GM21367 (cell line): Measurements from ENCODE around the gene THSD4.
"Not testable (repeated sequence)": the region's sequence is repeated elsewhere in the genome, so short reads cannot be mapped to it uniquely, and the experiment has no call there.

Experiments used
- ATAC-seq: cut with Tn5 transposase; IDR thresholded peaks from one replicate; pipeline ENCODE4 v1.9.1; 2021; ENCODE audit not compliant: unreplicated experiment

The THSD4 gene

DNA sequence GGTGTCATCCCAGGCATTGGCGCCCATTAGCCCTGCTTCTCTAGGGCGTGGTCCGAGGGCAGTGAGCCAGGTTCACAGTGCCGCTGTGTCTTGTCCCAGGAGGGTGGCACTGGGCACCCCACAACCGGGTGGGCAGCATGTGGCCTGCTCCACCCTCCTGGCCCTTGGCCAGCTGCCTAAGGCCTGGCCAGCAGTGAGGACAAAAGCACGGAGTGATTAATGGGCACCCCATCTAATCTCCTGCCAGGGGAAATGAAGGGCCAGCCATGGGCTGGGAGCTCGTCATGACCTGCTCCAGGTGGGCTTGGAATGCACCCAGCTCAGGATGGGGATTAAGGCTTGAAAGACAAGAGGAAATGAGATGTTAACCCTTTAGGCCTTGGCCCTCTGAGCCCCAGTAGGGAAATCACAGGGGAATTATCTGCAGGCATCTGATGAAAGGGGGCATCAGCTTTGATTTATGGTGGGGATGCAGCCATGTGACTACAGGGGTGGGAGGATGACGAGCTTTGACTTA is 5.2 kb downstream of the THSD4 start:
- ATAC-seq: no peak

DNA sequence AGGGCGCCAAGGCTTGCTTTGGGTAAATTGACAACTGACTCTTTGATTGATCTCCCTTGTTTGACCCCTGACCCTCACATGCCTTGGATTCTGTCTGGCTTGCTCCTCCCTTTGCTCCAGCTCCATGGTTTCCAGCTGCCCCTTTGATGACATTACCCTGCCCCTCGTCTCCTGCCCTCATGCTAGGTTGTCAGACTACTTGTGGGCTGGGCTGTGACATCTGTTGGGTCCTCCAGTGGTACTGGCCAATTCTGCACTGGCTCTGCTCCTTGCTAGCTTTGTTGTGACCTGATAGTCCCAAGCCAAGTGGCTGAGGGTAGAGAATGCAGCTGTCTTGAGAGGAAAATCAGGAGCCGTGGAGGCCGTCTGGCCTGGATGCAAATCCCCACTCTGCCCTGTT is 6.2 kb downstream of the THSD4 start:
- ATAC-seq: no peak

DNA sequence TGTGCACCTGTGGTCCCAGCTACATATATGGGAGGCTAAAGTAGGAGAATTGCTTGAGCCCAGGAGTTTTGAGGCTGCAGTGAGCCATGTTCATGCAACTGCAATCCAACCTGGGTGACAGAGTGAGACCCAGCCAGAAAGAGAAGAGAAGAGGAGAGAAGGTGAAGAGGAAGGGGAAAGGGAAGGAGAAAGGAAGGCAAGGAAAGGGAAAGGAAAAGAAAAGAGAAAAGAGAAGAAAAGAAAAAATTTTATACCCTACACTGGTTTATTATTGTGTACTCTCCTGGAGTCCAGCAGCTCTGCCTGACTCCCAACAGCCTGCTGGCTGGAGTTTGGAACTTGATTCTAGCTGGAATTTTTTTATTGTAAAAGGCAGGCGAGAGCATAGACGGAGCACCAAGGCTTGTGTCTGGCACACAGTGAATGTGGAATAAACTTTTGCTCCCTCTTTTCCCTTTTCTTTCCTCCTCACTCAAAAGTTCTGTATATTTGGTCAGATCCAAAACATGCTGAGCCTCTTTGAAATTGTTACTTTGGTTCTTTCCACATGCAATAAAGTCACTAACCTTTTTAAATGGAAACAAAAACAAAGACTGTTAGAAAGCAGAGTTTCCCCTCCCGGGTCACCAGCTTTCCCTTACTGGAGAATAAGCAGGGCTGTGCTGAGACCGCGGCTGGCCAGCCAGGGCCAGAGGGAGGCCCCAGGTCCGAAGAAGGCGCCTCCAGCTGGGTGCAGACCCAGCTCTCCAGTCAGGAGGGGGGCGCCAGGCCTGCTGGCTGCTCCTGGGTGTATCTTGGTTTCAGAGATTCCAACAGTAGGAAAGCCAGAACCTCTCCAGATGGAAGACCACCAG is 9.9 kb downstream of the THSD4 start:
- no peak for ATAC-seq

DNA sequence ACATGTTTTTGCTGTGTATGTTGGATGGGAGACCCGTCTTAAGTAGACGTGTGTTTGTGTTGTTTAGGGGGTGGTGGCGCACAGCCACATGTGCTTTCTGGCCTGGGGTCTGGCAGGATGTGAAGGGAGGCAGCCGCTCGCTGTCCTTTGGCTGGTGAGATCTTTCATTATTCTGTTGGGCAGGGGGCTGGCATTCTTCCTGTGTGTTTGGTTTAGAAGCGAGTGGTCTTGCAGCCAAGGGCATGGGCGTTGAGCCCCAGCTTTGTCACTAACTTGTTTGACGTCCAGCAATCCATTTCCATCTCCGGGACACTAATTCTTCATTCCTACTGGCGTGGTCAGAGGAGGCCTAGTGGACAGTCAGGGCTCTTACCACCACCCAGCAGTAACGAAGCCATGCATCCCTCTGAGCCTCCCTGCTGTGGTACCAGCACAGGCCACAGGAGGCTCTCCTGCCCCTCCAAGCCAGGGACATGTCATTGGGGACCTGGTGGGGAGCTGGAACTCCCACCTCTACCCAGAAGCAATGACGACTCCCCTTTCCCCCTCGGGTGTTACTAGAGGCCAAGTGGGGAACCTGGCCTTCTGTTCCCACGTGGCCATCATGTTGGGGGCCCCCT is 10.7 kb downstream of the THSD4 start:
- no peak for ATAC-seq

DNA sequence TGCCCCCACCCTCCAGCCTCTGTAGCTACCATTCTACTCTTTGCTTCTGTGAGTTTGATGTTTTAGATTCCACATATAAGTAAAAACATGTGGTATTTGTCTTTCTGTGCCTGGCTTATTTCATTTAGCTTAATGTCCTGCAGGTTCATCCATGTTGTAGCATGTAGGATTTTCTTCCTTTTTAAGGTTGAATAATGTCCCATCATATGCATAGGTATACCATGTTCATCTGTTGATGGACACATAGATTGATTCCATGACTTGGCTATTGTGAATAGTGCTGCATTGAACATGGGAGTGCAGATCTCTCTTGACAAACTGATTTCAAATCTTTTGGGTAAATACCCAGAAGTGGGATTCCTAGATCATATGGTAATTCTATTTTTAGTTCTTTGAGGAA is 11.8 kb downstream of the THSD4 start:
- no peak for ATAC-seq

DNA sequence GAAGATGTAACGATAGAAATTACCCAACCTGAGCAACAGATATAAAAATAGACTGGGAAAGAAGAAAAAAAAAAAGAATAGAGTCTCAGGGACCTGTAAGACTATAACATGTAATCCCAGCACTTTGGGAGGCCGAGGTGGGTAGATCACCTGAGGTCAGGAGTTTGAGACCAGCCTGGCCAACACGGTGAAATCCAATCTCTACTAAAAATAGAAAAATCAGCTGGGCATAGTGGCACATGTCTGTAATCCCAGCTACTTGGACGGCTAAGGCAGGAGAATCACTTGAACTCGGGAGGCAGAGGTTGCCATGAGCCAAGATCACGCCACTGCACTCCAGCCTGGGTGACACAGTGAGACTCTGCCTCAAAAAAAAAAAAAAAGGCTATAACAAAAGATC is 12.9 kb downstream of the THSD4 start:
- ATAC-seq: not testable (repeated sequence)

DNA sequence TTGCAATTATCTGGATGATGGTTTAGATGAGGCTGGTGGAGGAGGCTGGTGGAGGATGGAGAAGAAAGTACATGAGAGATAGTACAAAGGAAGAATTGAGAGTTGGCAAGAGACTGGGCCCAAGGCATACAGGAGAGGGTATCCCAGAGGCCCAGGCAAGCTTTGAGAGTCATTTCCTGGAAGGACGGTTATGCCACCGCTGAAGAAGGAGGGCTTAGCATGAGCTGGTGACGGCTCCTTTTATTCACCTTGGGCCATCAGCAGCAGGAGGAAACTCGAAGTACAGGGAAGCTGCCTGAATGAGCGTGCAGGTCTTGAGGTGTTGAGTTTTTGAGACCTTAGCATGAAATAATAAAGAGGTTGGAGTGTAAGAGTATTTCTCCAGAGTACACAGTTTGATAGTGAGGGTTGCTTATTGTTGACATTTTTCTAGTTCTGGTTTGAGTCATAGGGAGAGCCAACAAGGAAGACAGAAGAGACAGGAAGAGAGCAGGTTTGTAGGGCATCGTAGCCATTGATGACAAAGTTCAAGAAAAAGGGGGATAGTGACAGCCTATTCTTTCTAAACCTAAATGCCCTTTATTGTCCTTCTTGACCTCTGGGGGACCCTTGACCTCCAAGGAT is 13.8 kb downstream of the THSD4 start:
- ATAC-seq: no peak

DNA sequence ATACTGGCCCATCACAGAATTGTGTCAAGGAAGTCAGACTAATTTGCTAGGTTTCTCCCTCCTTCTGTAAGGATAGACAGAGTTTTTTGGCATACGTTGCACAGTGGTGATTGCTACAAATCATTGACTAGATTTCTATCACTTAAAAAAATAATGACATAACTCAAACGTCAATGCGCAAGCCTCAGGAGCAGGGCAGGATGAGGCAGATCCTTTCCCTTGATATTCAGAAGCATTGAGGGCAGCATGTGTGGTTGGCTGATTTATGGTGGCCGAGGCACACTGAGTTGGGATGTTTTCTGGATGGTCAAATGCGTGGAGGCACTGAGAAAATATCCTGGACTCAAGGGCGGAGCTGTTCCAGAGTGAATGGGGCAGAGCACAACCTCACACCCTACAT is 14.4 kb downstream of the THSD4 start:
- ATAC-seq: no peak

DNA sequence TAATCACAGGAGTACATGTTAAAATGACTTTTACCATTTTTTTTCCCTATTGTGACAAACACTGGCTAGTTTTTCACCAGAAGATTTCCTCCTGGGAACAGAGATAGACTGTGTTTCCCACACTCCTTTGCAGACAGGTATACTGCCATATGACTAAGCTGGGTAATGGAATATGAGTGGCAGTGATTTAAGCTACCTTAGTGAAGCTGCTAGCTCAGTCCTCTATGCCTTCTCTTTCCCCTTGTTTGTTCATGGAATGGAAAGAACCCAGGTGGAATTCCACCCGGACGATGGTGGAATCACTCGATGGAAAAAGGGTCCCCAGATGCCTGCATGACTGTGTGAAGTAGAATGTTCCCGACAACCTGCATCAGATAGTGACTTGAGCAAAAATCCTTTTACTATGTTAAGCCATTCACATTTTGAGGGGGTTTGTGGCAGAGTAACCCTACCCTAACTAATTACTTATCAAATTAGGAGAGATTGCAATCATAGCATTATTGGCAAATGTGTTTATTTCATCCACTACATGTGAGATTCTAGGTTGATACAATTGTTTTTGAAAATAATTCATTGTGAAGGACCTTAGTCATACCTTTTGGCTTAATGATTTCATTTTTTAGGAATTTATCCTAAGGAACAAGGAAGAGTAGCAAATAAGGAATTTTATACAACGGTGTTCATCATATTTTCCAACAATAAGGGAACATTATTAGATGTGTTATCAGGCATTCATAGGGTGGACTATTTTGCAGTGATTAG is 16.5 kb downstream of the THSD4 start:
- ATAC-seq: no peak

DNA sequence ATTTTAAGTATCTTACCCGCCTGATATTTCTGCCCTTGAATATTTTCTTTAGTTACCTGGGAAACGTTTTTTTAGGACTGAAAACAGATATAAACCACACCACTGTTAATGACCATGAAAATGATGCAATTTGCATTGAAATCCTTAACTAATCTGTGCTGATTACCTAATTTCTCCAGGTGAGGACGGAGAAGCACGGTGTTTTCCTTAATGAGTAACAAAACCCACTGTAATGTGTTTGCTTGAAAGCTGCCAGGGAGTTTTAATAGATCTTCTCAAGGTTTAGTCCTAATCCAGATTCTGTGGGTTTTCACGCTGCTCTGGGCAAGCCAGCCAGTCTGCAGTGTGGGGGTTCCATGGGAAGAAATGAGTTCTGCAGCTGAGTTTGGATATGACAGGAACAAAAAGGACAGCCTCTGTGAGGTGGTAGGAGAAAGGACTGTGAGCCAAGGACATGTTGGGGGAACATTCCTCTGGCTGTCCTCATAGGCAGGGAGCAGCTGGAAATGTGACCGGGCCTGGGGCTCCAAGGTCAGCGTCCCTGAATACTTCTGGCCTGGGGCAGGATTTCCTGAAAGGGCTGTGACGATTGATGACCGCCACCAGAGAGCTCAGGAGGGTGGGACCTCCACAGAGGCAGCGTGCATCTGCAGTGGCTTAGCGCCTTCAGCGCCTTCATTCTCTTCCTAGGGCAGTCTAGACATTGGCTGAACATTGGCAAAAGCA is 18.6 kb downstream of the THSD4 start:
- ATAC-seq: no peak

DNA sequence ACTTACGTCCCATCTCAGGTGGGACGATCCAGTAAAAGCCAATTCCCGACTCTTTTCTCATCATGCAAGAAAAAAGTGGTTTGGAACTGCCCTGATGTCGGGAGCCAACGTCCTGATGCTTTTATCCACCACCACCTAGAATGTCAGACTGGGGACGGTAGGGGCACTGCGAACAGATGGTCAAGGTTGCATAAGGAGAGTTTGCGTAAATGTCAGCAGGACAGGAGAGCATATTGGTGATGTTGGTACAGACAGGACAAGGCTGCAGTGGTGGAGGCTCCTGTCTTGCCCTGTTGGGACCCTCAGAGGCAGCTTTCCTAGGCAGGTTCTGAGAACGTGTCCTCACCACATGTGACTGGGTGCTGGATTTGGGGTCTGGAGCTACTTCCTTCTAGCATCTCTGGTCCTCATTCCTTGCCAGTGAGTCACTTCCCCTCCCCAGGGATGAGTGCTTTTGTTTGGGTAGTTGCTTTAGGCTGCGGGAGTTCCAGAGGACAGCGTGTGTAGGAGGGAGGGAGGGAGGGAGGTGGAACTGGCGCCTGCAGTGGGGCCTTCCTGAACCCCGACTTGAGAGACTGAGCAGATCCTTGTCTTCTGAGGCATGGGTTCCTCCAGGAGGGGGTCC is 21.0 kb downstream of the THSD4 start:
- no peak for ATAC-seq

DNA sequence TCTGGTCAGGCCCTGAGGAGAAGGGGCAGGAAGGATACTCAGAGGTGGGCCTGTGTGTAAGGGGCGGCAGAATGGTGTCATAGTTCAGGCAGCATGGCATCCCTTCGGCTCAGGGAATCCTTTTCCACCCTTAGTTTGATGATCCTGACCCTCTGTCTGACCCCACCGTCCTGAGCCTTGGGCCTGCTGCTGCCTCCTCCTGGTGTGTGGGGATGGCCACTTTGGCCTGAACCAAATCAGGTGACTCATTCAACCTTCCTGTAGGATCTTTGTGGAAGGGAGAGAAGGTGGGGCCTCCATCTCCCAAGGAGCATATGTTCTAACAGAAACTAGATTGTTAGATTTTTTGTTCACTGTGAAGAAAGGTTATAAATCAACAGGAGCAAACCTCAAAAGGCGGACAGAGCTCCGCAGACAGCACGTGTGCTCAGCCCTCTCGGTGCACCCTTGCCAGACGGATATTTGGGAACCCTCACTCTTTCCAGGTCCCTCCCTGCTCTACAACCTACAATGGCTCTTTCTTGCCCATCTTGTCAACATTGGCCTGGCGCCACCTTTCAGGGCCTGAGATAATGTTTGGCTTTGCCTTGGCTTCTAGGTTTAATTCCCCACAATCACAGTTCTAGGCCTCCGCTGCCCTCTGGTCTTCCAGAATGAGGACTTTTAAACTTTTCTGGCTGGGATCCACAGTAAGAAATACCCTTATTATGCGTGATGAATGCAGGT is 21.7 kb downstream of the THSD4 start:
- ATAC-seq: no peak

DNA sequence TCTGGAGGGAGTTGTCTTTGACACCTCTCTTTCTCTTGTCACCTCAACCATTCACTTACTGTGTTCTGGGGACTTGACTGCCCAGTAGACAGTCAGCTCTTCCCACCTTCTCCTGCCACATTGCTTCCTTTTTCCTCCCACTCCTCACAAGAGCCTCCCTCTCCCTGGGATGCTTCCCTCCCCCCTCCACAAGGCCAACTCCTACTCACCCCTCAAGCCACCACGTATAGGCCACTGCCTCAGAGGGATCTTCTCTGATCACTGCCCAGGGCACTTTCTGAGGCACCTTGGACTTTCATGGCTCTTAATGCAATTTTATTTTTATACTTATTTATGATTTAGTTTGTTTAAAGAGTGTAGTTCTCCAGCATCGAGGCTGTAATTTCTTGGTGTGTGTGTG is 23.2 kb downstream of the THSD4 start:
- no peak for ATAC-seq

DNA sequence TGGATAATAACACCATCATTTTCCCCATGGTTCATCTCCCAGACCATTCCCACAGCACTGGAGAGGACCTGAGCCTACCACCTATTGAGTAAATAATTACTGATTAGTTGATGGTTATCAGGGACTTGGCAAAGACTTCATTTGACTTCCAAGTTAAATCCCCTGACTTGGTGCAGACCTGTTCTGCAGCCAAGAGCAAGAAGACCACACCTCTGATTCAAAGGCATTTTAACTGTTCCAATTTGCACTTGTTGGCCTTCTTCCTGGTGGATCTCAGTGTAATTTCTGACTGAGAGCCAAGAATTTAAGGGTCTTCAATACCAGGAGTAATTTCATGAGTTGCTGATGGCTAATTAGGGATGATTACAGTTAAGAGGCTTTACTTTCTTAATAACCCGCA is 24.0 kb downstream of the THSD4 start:
- ATAC-seq: no peak

DNA sequence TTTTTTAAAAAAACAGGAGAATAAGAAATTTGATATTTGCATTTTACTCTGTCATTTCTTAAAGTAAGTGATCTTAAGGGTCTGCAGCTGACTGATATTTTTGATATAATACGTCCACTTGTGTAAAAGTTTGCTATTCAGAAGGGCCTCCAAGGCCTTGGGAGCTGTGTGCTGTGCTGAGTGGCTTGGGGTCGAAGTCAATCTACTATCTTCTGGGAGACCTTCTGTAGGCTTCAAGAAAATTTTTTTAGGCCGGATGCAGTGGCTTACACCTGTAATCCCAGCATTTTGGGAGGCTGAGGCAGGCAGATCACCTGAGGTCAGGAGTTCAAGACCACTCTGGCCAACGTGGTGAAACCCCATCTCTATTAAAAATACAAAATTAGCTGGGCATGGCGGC is 26.3 kb downstream of the THSD4 start:
- ATAC-seq: no peak

DNA sequence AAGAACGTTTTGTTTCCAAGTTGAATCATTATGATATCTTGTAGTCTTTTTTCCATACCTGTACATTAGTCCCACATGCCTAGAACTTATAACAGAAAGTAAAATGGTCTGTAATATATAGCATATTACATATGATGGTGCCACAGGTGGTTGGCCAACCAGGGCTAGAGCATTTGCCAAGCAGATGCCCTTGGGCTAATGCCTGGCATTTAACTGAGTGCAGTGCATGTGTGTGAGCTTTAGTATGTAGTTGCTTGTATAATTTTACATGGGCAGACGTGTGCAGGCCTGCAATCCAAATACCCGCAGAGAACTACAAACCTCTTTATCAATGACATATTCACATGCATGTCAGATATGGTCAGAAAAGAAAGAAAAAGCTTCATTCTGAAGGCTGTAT is 27.5 kb downstream of the THSD4 start:
- no peak for ATAC-seq

DNA sequence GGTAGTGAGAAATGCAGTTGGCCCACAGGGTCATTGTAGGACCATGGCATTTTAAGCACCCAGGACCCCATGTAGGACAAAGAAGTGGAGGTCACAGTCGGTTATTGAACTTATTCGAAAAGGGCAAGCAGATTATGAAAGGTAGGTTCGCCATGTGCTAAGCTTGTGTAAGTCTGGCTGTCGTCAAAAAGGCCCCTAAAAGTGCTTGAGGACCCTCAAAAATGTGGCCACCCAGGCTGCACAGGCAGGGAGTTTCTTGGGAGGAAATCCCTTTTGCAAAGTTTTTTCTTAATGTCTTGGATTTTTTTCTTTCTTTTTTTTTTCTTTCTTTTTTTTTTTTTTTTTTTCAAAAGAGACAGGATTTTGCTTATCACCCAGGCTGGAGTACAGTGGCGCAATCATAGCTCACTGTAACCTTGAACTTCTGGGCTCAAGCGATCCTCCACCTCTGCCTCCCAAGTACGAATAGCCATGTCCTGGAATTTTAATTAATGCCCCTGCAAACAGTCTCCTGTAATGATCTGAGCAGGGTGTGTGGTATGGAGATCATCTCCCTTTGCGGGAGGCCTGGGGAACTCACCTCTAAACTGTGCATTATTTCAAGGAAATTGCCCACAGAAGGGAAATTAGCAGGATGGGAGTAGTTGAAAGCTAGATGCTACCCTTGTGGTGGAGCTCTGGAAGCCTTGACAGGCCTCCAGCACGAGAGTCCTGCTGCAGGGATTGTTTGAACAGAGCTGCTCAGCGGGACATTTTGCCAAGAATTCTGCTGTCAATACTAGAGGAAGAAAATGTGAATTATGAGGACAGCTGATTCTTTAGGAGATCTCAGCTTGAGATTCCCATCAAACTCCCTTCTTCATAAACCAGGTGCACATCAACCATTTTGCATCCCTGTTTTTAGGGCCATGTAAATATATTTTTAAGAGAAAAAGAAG is 28.4 kb downstream of the THSD4 start:
- no peak for ATAC-seq

DNA sequence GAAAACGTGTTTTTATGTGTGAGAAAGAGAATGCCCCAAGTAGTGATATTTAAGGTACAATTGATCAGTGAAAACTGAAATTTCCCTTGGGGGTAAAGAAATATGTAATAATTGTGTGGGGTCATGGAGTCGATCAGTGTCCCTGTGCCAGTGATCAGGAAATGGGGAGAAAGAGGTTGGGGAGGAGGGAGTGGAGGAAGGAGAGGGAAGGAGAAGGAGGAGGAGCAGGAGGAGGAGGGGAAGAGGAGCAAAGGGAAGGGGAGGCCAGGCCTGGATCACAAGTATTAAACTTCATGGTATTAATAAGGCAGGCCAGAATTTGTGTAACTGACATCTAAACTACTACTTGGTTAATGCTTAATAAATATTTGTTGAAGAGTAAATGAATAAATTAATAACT is 30.4 kb downstream of the THSD4 start:
- ATAC-seq: no peak
